B cell (primary cell): Measurements from ENCODE around the gene TM6SF1. TPM values are rescaled to one million over a fixed set of nuclear protein-coding genes. Genes with fewer than 3 reads are reported as not detected.

Experiments
- ATAC-seq: fragments of 200-7000 bp; cut with Tn5 transposase; one replicate; pipeline ENCODE4 v1.10.0; 2021; ENCODE audit warnings: low read depth, mild to moderate bottlenecking, moderate number of reproducible peaks, moderate library complexity
- CTCF ChIA-PET: fragments of 350-600 bp; sonication (Branson Sonifier 250); formaldehyde crosslinking; loops from one replicate; lab custom pipeline; 2021; ENCODE audit warnings: antibody characterized with exemption, inconsistent platforms; lab: Charles Lee
- POLR2A ChIA-PET: fragments of 350-600 bp; sonication (Branson Sonifier 250); formaldehyde crosslinking; loops from one replicate; lab custom pipeline; 2021; ENCODE audit warnings: antibody characterized with exemption; lab: Charles Lee
- DNase-seq: peaks from one replicate; pipeline ENCODE4 v3.0.0; 2013
- H2AFZ ChIP-seq: 2 replicates; pipeline ENCODE4 v1.6.1; 2012; ENCODE audit warnings: mild to moderate bottlenecking, low read depth, low read length; ENCODE audit not compliant: insufficient read depth, poor library complexity, severe bottlenecking
- H3K27ac ChIP-seq, 2 donors: 1 replicate in 1 of 2; 2 replicates in 1 of 2; pipeline ENCODE4 v1.5.1; 2012 to 2013; ENCODE audit warnings: low read length in 2 of 2, mild to moderate bottlenecking in 2 of 2, moderate library complexity in 1 of 2
- H3K27me3 ChIP-seq, 4 experiments: fragments of 200-600 bp in 1 of 4; sonication (generic) in 1 of 4; replicated peaks in 1 of 4; 1 replicate in 2 of 4; 2 replicates in 2 of 4; pipeline versions ENCODE4 v1.6.1 to v1.7.0; 2013 to 2016; ENCODE audit warnings: low read length in 3 of 4, mild to moderate bottlenecking in 2 of 4, mixed read lengths in 1 of 4, moderate library complexity in 1 of 4; ENCODE audit not compliant: insufficient read depth in 4 of 4, control insufficient read depth in 3 of 4; ENCODE audit errors: control extremely low read depth in 1 of 4
- H3K36me3 ChIP-seq, 2 experiments: replicated peaks in 1 of 2; 1 replicate in 1 of 2; 2 replicates in 1 of 2; pipeline versions ENCODE4 v1.6.1 to v1.7.1; 2013; ENCODE audit warnings: low read length in 1 of 2; ENCODE audit not compliant: insufficient read depth in 2 of 2, control insufficient read depth in 1 of 2; ENCODE audit errors: control extremely low read depth in 1 of 2, extremely low read depth in 1 of 2
- H3K4me1 ChIP-seq, 2 donors: fragments of 200-600 bp in 1 of 2; sonication (generic) in 1 of 2; 1 replicate in 1 of 2; 2 replicates in 1 of 2; pipeline versions ENCODE4 v1.5.1 to v1.6.1; 2013 to 2017; ENCODE audit warnings: low read length in 2 of 2; ENCODE audit not compliant: control insufficient read depth in 2 of 2, insufficient read depth in 2 of 2
- H3K4me2 ChIP-seq: replicated peaks from 2 replicates; pipeline ENCODE3; 2012; ENCODE audit warnings: mild to moderate bottlenecking, low read depth, low read length; ENCODE audit not compliant: poor library complexity, severe bottlenecking
- H3K4me3 ChIP-seq, 5 experiments: fragments of 200-600 bp in 1 of 5; sonication (generic) in 1 of 5; 1 replicate in 3 of 5; 2 replicates in 2 of 5; pipeline versions ENCODE4 v1.5.1 to v1.7.0; 2011 to 2016; ENCODE audit warnings: low read length in 4 of 5, mild to moderate bottlenecking in 4 of 5, low read depth in 2 of 5, control low read depth in 1 of 5, moderate library complexity in 1 of 5; ENCODE audit not compliant: insufficient read depth in 1 of 5; ENCODE audit errors: control extremely low read depth in 1 of 5, extremely low read depth in 1 of 5
- H3K79me2 ChIP-seq: fragments of 200-600 bp; sonication (generic); one replicate; pipeline ENCODE4 v1.6.0; 2016; ENCODE audit warnings: low read length; ENCODE audit not compliant: control insufficient read depth, insufficient read depth
- H3K9ac ChIP-seq: fragments of 200-600 bp; sonication (generic); 2 replicates; pipeline ENCODE4 v1.6.1; 2017; ENCODE audit warnings: mild to moderate bottlenecking, low read length, moderate library complexity
- H3K9me3 ChIP-seq, 3 donors: one replicate each; pipeline versions ENCODE4 v1.6.1 to v1.7.1; 2013; ENCODE audit warnings: low read length in 2 of 3; ENCODE audit not compliant: control insufficient read depth in 2 of 3, insufficient read depth in 1 of 3; ENCODE audit errors: control extremely low read depth in 1 of 3
- H4K20me1 ChIP-seq: 2 replicates; pipeline ENCODE4 v1.6.0; 2012; ENCODE audit warnings: mild to moderate bottlenecking, low read length; ENCODE audit not compliant: insufficient read depth, control insufficient read depth, poor library complexity, severe bottlenecking
- H3K27ac Mint-ChIP-seq: one replicate; pipeline ENCODE4 v1.8.0; 2021; ENCODE audit warnings: mixed read lengths
- H3K27me3 Mint-ChIP-seq: one replicate; pipeline ENCODE4 v1.8.0; 2021; ENCODE audit warnings: mixed read lengths
- H3K4me1 Mint-ChIP-seq: one replicate; pipeline ENCODE4 v1.8.0; 2021; ENCODE audit warnings: mixed read lengths
- H3K4me3 Mint-ChIP-seq: one replicate; pipeline ENCODE4 v1.8.0; 2021; ENCODE audit warnings: mixed read lengths
- H3K9me3 Mint-ChIP-seq: one replicate; pipeline ENCODE4 v1.8.0; 2022; ENCODE audit warnings: mixed read lengths; ENCODE audit not compliant: insufficient read depth
- CTCF ChIP-seq: fragments of 200-600 bp; IDR thresholded peaks from one replicate; pipeline ENCODE4 v1.8.0; 2022; ENCODE audit warnings: antibody characterized with exemption, mild to moderate bottlenecking
- EZH2 ChIP-seq: IDR thresholded peaks from 2 replicates; pipeline ENCODE4 v1.6.1; 2012; ENCODE audit warnings: borderline replicate concordance, low read depth, mild to moderate bottlenecking, moderate library complexity, low read length; ENCODE audit not compliant: insufficient read depth, poor library complexity, severe bottlenecking
- WGBS: methylation state at CpG from one replicate; pipeline ENCODE4 v1.1.5; 2013; ENCODE audit warnings: missing lambda C conversion rate; ENCODE audit not compliant: insufficient coverage; 5-methylcytosine and 5-hydroxymethylcytosine counted together
- intact Hi-C: fragments of 100-400 bp; cut with micrococcal nuclease; formaldehyde crosslinking; loops from one replicate; pipeline ENCODE4 v1.10.0; 2022
- polyA plus RNA-seq: library from polyadenylated mRNA; depleted of rRNA; stranded (reverse); fragments of >200 nt; gene quantifications from 2 replicates; pipeline ENCODE4 v1.2.3, GENCODE V29; 2012
- total RNA-seq, 2 donors: library from RNA; stranded (reverse); fragments of 120-200 nt in 1 of 2; gene quantifications; 1 replicate in 1 of 2; 2 replicates in 1 of 2; pipeline versions ENCODE4 v1.2.3 to v1.2.4, GENCODE V29; 2013 to 2022

TM6SF1 gene
- total and polyA plus RNA-seq, 2 donors (not counting 1 experiment from before 2014, with no cell fraction given): 1.1 to 1.6 TPM

GRCh38 chr15:83062768-83063180 is 44.7 kb upstream of the TM6SF1 start:
- no peak overlapping the region for H3K4me3 Mint-ChIP-seq

More at GRCh38 chr15:83062768-83063180, 44.7 kb upstream of the TM6SF1 start:
- H3K27ac Mint-ChIP-seq: no peak overlapping the region
- 10% methylated on average over 3 of the region's 3 CpGs for WGBS
- Histone ChIP-seq H3K9ac (peak overlapping the region; percentile 5), H2AFZ (no peak overlapping the region), H3K4me1 (peaks cover 47 to 48% of the 10 kb centered on the region in 2 donors), H3K36me3 (peaks cover 5 to 15% of the 10 kb centered on the region in 2 experiments), H3K27ac (peak overlapping the region in 1 of 2 donors; percentile 84), H3K4me2 (peak overlapping the region; percentile 90), H3K27me3 (no peaks in the 10 kb centered on the region), H3K79me2 (peaks cover 91% of the 10 kb centered on the region), H3K9me3 (no peaks in the 10 kb centered on the region), H3K4me3 (no peak overlapping the region), H4K20me1 (peaks cover 70% of the 10 kb centered on the region)
- ChIA-PET POLR2A (no interaction called here), CTCF (interaction anchor here (0.8 to 1.0 kb wide), 2 partner anchors 252 to 523 kb away, joined by 3 read pairs; partner anchors contain the start of gene RPS17)
- H3K27me3 Mint-ChIP-seq: no peaks in the 10 kb centered on the region
- H3K9me3 Mint-ChIP-seq: no peaks in the 10 kb centered on the region
- H3K4me1 Mint-ChIP-seq: peaks cover 10% of the 10 kb centered on the region
- DNase-seq: peak; percentile 50
- no peak for ATAC-seq
- intact Hi-C loops: no loop called here
- TF ChIP-seq EZH2 (no peak), CTCF (no peak)
